GM19452 (cell line): Measurements from ENCODE around the gene ARPC1A.
"Not testable (repeated sequence)": the region's sequence is repeated elsewhere in the genome, so short reads cannot be mapped to it uniquely, and the experiment has no call there.

Experiments used
- ATAC-seq: cut with Tn5 transposase; IDR thresholded peaks from one replicate; pipeline ENCODE4 v1.9.1; 2021; ENCODE audit not compliant: unreplicated experiment

Gene ARPC1A

DNA sequence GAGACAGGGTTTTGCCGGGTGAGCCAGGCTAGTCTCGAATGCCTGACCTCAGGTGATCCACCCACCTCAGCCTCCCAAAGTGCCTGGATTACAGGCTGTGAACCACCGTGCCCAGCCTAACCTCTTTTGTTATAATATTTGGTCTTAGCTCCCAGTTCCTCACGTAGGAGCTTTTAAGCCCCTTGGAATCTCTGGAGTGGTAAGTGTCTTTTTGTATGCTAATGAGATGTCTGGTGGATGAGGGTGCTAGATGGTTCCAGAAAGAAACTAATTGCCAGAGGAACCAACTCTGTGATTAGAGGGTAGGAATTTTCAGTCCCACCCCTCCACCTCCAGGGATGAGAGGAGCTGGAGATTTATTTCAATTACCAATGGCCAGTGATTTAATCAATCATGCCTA, 5.3 kb upstream of the ARPC1A start:
- no peak for ATAC-seq

DNA sequence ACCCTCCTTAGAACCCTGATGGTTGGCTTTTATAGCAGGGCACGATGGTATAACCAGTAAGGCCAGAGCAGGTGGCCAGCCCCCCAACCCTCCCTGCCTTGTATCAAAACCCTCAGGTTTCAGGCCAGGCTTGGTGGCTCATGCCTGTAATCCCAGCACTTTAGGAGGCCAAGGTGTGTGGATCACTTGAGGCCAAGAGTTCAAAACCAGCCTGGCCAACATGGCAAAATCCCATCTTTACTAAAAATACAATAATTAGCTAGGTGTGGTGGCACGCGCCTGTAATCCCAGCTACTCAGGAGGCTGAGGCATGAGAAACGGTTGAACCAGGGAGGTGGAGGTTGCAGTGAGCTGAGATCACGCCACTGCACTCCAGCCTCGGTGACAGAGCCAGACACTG, 3.0 kb upstream of the ARPC1A start:
- ATAC-seq = not testable (repeated sequence)

DNA sequence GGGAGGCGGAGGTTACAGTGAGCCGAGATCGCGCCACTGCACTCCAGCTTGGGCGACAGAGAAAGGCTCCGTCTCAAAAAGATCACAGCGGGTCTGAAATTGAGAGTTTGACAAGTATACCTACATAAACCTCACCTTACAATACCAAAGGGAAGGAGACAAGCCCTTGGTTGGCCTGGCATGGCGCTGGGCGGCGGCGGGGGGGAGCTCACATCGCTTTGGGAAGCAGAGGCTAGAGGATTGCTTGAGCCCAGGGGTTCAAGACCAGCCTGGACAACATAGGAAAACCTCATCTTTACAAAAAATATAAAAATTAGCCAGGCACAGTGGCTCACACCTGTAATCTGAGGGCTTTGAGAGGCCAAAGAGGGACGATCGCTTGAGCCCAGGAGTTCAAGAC, 1.1 kb upstream of the ARPC1A start:
- no peak for ATAC-seq

DNA sequence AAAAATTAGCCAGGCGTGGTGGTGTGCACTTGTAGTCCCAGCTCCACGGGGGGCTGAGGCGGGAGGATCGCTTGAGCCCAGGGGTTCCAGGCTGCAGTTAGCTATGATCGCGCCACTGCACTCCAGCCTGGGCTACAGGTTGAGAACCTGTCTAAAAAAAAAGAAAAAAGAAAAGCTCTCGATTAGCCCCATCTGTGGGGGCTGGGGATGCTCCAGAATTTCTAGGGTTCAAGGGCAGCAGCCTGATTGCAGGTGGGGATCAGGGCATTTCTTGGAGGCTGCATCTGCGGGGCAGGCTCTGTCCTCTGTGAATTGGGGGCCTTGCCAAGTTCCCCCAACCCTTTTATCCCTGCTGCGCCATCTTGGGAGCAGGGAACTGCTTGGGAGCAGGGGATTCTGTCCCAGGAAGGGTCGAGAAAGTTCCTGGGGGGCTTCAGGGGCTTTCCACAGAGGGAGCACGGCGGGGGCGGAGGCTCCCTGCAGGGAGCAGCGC, 651 bp upstream of the ARPC1A start:
- ATAC-seq = no peak

DNA sequence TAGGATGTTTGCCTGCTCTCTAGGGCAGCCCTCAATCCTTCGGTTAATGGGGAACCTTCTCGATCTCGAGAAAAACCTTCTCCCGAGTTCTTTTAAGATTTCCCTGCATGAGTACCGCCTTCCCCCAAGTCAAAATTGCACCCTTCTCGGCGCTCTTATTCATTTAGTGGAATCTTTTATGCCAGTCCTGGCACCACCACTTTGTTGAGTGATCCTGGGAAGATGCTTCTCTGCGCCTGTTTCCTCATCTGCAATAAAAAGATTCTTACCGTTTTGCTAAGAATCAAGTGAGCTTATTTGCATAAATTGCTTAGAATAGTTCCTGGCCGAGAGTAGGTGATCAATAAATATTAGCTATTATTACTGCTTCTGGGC, 697 bp downstream of the ARPC1A start:
- no peak for ATAC-seq

DNA sequence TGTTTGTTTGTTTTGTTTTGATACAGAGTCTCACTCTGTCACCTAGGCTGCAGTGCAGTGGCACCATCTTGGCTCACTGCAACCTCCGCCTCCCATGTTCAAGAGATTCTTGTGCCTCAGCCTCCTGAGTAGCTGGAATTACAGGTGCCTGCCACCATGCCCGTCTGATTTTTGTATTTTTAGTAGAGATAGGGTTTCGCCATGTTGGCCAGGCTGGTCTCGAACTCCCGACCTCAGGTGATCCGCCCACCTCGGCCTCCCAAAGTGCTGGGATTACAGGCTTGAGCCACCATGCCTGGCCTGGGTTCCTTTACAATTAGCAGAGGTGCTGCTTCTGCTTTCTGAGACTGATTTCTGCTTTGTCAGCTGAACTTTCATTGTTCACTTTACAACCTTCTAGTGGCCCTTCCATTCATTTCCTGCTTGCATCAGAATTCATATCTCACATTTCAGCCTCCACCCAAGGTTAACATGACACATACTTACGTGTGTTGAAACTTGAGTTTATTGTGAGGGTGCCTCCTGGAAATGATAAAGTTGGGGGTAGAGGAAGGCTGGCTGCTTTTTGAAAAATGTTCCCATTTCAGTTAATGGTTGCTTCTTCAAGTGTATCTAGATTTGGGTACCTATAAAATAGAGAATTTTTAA, 4.7 kb downstream of the ARPC1A start:
- not testable (repeated sequence) for ATAC-seq

DNA sequence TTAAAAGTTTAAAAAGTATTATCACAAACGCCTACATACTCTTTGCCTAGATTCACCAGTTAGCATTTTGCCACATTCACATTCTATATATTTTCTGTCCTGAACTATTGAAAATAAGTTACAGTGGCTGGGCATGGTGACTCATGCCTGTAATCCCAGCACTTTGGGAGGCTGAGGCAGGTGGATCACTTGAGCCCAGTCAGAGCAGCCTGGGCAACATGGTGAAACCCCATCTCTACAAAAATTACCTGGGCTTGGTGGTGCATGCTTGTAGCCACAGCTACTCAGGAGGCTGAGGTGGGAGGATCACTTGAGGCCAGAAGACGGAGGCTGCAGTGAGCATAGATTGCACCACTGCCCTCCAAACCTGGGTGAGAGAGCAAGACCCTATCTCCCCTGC, 5.3 kb downstream of the ARPC1A start:
- ATAC-seq = no peak

DNA sequence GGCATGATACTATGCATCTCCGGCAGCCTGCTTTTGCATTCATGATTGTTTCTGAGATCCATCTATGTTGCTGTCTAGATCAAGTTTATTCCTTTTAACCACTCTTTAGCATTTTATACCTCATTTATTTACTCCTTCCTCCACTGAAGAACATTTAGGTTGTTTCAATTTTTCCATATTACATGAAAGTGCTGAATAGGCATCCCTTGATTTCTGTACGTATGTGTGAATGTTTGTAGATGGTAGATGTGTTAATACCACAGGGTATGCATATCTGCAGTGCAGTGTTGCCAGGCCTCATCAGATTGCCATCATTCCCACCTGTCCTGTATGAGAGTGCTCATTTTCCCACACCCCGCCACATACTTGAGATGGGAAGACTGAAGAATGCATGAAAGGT, 13.9 kb downstream of the ARPC1A start:
- ATAC-seq = no peak

DNA sequence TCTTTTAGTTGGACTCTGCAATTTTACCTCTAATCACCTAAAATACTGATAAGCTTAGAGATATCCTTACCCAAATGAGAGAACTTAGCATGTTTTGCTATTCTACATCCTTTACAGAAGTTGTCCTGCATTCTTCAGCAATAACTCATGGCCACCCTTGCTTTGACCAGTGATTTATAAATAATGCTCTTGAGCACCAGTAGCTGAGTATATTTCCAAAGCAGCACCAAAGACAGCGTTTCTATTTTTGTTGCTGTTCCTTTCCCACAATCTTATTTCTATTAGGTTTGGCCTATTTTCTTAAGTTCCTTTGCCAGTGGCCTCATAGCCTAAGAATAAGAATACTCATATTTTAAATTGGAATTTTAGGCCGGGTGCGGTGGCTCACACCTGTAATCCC, 15.0 kb downstream of the ARPC1A start:
- no peak for ATAC-seq

DNA sequence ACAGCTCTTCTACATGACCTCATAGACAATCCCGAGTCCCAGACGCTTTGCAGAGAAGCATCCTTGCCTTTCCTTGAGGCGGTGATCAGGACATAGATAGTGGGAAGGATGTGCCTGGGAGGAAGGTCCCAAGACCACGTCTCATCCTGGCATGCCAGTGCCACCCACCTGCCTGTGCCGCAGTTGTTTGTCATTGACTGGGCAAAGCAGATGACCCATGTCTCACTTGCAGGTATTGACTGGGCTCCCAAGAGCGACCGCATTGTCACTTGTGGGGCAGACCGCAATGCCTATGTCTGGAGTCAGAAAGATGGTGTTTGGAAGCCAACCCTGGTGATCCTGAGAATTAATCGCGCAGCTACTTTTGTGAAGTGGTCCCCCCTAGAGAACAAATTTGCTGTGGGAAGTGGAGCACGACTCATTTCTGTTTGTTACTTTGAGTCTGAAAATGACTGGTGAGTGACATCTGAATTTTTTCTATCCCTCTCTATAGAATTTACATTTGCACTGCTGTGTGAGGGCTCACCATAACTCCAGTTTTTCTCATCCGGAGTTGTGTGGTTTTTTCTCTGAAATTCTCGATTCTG, 18.5 kb downstream of the ARPC1A start:
- ATAC-seq = no peak

DNA sequence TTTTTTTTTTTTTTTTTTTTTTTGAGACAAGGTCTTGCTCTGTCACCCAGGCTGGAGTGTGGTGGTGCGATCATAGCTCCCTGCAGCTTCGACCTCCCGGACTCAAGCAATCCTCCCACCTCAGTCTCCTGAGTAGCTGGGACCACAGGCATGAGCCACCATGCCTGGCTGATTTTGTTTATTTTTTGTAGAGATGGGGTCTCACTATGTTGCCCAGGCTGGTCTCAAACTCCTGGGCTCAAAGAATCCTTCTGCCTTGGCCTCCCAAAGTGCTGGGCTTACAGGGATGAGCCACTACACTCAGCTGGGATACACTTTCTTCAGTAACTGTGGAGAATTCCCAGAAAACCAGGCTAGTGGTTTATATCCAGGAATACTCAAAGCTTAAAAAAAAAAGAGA, 24.9 kb downstream of the ARPC1A start:
- not testable (repeated sequence) for ATAC-seq

DNA sequence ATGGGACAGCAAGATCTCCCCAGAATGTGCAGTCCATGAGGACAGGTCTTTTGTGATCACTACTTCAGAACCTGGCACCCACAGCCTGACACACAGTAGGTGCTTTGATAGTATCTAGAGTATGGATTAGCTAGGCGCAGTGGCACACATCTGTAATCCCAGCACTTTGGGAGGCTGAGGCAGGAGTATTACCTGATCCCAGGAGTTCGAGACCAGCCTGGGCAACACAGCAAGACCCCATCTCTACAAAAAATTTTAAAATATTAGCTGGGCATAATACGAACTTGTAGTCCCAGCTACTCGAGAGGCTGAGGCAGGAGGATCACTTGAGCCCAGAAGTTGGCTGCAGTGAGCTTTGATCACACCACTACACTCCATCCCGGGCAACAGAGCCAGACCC, 26.5 kb downstream of the ARPC1A start:
- ATAC-seq = no peak

DNA sequence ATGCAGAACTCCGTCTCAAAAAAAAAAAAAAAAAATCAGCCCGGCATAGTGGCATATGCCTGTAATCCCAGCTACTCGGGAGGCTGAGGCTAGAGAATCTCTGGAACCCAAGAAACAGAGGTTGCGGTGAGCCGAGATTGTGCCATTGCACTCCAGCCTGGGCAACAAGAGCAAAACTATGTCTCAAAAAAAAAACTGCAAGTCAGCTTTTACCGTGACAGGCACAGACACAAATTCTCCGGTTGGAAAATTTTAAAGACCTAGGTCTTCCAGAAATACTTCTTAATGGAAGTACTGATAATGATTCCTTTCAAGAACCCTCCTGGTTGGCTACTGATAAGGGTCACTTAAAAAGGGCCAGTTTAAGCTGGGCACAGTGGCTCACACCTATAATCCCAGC, 29.4 kb downstream of the ARPC1A start:
- ATAC-seq = no peak

DNA sequence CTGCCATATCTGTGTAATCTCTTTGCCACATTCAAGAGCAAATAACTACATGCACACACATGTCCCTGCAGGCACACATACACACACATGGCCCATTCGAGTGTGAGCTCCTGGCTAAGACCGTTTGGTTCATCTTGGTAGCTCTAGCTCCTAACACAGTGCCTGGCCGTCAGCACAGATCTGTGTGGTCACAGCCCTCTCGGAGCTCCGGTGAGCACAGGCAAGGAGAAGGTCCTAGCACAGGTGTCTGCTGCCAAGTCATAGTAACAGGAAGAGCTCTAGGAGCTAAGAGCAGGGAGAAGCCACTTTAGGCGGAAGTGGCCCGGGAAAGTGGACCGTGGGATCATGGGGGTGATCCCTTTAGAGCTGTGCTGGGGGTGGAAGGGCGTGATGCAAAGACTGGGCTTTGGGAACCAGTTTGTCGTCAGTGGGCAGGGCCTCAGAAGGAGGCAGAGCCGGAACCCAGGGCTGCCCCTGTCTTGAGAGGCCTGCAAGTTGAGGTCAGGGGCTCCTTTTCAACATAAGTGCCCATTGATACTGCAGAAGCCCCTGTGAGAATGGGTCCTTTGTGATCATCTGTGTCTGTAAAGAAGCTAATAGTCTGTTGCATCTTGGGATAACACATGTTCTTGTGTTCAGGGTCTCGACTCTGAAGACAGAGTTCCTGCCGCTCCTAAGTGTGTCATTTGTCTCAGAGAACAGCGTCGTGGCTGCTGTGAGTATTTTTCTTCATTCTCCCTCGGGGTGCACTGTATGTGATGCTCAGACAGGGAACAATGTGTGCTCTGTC, 32.2 kb downstream of the ARPC1A start:
- ATAC-seq = no peak

DNA sequence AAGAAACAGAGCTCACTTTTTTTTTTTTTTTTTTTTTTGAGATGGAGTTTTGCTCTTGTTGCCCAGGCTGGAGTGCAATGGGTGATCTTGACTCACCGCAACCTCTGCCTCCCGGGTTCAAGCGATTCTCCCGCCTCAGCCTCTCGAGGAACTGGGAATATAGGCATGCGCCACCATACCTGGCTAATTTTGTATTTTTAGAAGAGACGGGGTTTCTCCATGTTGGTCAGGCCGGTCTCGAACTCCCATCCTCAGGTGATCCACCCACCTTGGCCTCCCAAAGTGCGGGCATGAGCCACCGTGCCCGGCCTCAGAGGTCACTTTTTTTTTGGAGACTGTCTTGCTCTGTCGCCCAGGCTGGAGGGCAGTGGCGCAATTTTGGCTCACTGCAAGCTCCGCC, 32.8 kb downstream of the ARPC1A start:
- not testable (repeated sequence) for ATAC-seq

DNA sequence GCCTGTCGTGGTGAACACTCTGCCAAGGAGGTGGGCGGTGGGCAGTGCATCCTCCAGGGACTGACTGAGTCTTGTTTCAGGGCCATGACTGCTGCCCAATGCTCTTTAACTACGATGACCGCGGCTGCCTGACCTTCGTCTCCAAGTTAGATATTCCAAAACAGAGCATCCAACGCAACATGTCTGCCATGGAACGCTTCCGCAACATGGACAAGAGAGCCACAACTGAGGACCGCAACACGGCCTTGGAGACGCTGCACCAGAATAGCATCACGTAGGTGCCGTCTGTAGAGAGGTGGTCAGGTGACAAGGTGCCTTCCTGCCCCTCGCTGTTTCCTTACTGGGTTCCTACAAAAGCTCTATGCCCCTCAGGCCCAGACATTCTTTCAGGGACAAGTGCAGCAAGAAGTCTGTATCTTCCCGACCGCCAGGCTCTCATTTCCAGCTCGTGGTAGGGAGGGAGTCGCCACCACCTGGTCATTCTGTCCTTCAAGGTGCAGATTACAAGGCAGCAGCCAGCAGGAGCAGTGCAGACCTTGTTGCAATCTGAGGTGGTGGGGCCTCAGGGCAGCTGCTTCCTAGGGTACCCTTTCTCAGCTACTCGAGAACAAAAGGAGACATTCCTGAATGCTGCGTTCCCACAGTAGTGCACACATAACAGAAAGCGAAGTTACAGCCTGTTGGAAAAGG, 33.9 kb downstream of the ARPC1A start:
- no peak for ATAC-seq

DNA sequence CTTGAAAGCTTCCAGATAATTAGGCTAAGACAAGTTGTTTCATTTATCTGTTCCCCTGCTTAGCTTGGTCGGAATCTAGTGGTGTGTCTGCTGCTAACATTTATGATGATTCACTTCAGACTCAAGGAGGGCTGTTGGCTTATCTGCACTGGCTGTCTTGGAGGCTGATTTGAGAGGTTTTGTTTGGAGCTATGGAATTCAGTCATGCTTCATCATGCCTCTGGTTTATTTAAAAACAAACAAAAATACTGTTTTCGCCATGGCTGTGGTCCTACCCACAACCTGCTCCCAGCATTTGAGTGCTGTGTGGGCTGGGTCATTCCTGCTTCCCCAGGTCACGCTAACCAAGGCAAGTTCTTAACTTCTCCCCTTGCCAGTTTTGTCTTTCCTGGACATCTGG, 37.1 kb downstream of the ARPC1A start:
- no peak for ATAC-seq

DNA sequence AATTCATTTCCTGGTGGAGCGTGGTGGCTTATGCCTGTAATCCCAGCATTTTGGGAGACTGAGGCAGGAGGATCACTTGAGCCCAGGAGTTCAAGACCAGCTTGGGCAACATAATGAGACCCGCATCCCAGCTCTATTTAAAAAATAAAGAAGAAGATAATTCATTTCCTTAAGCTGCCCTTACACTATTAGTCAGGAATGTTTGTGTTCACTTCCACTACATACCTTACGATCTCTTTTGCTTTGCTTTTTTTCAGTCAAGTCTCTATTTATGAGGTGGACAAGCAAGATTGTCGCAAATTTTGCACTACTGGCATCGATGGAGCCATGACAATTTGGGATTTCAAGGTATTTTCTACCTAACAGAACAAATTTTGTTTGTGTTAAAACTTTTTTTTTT, 37.6 kb downstream of the ARPC1A start:
- no peak for ATAC-seq

DNA sequence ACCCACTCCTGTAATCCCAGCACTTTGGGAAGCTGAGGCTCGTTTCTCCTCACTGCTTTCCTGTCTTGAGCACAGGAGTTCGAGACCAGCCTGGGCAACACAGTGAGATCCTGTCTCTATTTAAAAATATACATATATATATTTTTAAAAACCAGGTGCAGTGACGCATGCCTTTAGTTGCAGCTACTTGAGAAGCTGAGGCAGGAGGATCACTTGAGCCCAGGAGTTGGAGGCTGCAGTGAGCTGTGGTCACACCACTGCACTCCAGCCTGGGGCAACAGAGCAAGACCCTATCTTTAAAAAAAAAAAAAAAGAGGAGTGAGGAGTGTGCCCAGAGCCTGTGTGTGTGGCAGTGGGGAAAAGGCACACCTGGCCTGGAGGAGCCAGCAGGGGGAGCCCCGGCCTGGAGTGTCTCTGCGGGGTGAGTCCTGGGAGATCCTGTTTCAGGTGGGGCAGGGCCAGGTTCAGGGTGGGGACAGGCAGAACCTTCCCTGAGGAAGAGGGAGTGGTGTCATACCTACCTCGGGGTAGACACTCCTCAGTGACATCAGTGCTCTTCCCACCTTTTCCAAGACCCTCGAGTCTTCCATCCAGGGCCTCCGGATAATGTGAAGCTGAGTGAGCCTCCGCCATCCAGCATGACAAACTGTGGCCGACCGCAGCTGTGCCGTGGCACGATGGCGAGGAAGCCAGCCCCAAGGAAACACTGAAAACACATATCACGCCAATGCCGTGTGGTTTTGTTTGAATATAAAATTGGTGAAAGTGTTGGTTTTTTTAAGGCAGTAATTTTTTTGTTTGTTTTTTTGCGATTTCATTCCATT, 39.8 kb downstream of the ARPC1A start:
- no peak for ATAC-seq

DNA sequence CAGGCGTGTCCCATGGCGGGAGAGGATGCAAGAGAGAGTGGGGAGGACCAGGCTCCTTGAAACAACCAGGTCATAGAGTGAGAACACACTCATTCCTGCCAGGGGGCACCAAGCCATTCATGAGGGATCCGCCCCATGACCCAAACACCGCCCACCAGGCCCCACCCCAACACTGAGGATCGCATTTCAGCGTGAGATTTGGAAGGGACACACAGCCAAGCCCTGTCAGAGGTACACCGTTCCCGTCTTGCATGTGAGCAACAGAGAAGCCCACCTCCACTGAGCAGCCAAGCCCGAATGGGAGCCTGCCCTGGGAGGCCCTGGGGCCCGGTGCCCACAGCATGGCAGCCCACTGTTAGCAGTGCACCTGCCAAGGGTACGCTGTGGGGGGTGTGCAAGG, 40.9 kb downstream of the ARPC1A start:
- no peak for ATAC-seq
